Measurements from ENCODE around the gene TBC1D7.

The TBC1D7 gene

DNA sequence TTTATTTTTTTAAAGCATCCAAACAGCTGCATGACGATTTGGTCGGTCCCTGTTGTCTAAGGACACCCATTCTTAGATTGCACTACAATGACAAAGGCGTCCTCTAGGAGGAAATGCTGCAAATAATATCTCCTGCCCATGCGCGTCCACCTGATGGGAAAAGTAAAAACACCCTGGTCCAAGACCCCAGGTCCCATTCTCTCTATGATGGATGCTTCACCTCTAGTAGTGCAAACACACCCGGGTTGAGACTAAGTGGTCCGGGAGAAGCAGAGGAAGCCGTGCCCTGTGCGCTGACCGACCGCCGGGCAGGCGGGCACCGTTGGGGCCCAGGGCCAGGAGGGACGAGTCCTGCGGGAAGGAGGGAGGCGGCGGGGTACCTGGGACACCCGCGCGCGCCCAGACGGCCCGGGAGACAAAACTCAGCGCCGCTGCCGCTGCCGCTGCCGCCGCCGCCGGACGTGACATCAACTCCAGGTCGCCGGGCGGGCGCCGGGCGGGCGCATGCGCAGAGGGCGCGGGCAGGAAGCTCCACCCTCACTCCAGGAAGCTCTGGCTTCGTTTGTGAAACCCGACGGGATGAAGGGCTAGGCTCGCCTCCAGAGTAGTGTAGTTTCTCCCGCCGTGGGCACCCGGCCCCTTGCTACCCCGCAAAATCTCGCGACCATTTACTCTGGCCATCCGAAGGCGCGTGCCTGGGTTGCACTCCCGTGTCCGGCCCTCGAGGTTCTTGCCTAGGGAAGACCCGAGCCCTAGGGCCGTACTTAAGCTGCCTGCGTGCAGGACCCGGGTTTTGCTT lies at the start of gene TBC1D7:
Gene TBC1D7, minus strand, starts transcription at position 462 of the 799 bp plus-strand sequence. CDS start 1,639 bp downstream, outside the sequence.
- peak; percentile 70 for DNase-seq

GRCh38 chr6:13377054-13377758 lies 48.9 kb upstream of the TBC1D7 start:
- no peak for DNase-seq

- no peak for DNase-seq
Observed at GRCh38 chr6:13375360-13375878, 47.1 kb upstream of the TBC1D7 start.

- DNase-seq, result no peak
Observed at GRCh38 chr6:13373919-13374318, 45.6 kb upstream of the TBC1D7 start.

DNA sequence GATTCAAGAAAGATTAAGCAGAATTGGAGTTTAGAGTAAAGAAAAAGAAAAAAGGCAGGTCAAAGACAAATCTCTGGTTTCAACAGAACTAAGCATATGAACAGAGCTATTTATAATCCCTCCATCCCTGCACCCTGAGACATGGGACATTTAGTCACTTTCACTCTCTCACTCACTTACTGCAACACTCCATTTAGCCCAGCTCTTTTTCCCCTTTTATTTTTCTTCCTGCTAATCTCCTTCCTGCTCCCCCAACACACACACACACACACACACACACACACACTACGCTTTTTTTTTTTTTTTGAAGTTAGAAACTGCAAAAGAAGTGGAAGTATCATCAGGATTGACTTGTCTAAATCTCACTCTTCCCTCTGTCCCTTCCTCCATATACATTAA lies 45.1 kb upstream of the TBC1D7 start:
- DNase-seq, result no peak

GRCh38 chr6:13372688-13373487 lies 44.6 kb upstream of the TBC1D7 start:
- no peak for DNase-seq

GRCh38 chr6:13372076-13372475 lies 43.7 kb upstream of the TBC1D7 start:
- no peak for DNase-seq

GRCh38 chr6:13371421-13372072 lies 43.2 kb upstream of the TBC1D7 start:
- DNase-seq, result no peak

GRCh38 chr6:13370623-13371022 lies 42.3 kb upstream of the TBC1D7 start:
- no peak for DNase-seq

DNA sequence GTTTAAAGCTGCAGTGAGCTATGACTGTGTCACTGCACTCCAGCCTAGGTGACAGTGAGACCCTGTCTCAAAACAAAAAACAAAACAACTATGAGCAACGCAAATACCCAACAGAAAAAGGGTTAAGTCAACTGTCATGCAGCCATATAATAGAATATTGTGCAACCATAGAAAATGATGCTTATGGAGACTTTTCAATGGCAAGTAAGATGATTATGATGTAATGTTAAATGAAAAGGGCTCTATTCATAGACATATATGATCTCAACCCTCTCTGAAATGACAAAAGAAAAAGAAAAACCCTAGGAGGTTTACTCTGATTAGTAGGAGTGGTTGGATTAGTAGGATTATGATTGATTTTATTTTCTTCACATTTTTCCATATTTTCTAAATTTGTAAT lies 41.3 kb upstream of the TBC1D7 start:
- DNase-seq, result no peak

GRCh38 chr6:13368731-13369115 lies 40.4 kb upstream of the TBC1D7 start:
- DNase-seq, result no peak

GRCh38 chr6:13368079-13368730 lies 39.9 kb upstream of the TBC1D7 start:
- DNase-seq, result no peak

DNA sequence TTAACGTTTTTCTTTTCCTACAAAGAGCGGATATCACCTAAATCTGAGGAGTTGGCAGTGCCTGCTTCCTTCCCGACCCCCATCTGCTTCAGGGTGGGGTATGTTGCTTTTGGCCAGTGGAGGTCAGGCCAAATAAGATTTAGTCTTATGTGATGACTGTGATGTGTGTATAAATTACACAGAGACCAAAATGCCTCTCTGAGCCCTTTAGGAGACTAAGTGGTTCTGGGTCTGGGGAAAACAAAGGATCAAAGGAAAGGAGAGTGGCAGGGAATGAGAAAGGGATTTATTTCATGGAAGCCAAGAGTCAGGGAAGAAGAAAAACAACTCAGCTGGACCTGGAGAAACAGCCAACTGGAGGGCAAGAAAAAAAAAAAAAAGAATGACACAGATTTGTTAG lies 39.1 kb upstream of the TBC1D7 start:
- DNase-seq, result no peak

DNA sequence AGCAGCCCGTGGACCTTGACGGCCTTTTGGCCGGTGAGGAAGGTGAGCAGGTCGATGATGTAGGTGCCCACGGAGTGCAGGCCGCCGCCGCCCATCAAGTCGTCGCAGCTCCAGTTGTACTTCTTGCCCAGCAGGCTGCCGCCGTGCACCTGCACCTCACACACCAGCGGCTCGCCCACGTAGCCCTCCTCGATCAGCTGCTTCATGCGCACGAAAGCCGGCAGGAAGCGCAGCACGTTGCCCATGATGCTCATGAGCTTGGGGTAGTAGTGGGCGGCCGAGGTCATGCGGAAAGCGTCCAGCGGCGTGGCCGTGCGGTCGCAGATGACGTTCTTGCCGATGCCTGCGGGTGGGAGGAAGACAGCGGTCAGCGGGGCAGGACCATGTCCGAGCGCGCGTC lies 37.0 kb upstream of the TBC1D7 start:
- no peak for DNase-seq

DNA sequence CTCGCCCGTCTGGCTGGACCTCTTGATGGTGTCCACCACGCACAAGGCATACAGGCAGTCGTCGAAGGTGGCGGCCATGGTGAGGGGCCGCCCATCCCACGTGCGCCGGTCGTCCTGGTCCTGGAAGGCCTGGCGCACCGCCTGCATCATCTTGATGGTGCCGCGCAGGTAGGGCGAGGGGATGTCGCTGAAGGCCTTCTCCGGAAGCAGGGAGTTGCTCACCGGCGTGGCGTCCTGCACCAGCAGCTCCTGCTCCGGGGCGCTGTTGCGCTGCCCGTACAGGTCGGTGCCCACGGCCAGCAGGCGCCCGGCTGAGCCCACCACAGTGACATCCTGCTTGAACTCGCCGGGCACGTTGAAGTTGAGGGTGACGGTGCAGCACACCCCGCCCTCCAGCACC lies 36.5 kb upstream of the TBC1D7 start:
- no peak for DNase-seq

- DNase-seq, result no peak
Observed at GRCh38 chr6:13362412-13362811, 34.1 kb upstream of the TBC1D7 start.

DNA sequence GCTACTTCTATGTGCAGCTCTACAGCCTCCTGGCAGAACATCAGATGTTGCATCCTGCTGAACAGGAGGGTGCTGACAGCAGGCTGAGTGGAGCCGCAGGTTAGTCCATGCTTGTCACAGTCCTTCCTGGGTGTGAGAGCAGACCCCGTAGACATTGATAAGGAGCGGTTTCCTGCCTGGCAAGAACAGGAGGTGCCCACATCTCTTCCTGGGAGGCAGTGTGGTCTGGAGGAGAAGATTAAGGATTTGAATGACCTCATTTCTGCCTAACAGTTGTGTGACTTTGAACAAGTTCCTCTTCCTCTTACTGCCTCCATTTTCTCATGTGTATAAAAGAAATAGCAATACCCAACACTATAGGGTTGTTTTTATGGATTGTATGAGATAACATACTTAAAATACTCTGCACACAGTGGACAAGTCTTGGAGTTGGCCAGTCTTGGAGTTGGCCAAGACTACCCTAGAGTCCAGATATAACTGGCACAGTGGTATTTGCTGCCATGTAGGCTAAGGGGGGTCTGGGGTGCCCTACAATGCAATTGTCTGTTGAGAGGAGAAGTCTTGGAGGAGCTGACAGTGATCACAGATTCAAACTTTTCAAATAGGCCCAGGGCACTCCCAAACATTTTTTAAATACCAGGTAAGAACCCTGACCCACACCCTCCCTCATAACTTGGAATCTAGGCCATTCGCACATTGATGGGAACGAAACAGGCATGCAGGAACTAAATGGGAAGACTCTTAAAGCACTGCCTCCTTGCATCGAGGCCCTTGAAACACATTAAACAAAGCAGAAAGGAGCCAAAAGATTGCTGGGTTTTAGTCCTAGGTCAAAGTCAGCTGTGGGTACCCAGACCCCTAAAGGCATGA lies 32.6 kb upstream of the TBC1D7 start:
- no peak for DNase-seq

DNA sequence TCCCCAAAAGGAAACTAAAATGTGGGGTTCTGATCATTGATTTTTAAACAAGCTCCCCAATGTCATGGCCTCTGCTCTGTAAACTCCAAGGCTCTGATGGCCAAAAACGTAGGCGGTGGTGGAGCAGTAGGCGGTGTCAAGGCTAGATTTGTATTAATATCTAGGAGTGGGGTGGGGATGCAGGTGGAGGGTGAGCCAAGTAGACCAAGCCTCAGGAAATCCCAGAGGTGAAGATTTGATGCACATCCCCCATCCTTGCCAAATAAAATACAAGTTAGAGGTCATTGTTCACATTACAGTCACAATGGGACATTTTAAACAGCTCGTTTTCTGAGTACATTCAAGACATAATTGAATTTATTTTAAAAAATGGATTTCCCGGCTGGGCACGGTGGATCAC lies 30.9 kb upstream of the TBC1D7 start:
- DNase-seq, result no peak

- no peak for DNase-seq
Observed at GRCh38 chr6:13358511-13358910, 30.2 kb upstream of the TBC1D7 start.

GRCh38 chr6:13357551-13358075 lies 29.3 kb upstream of the TBC1D7 start:
- no peak for DNase-seq
